Endodermal cell (in vitro differentiated cells): ENCODE measurements around the gene GANC. TPM values are rescaled to one million over a fixed set of nuclear protein-coding genes. Genes with fewer than 3 reads are reported as not detected.

Experiments
- DNase-seq: peaks from one replicate; pipeline ENCODE4 v3.0.0-alpha.2; 2017
- H3K27ac ChIP-seq: 2 replicates; pipeline ENCODE4 v1.5.1; 2013; ENCODE audit warnings: mild to moderate bottlenecking, low read depth, low read length, moderate library complexity
- H3K27me3 ChIP-seq: 2 replicates; pipeline ENCODE4 v1.6.1; 2013; ENCODE audit warnings: mild to moderate bottlenecking, low read length, moderate library complexity; ENCODE audit not compliant: insufficient read depth, control insufficient read depth, poor library complexity, severe bottlenecking
- H3K36me3 ChIP-seq: 2 replicates; pipeline ENCODE4 v1.7.0; 2013; ENCODE audit warnings: mild to moderate bottlenecking, low read length, moderate library complexity; ENCODE audit not compliant: control insufficient read depth, insufficient read depth
- H3K4me1 ChIP-seq: one replicate; pipeline ENCODE4 v1.7.0; 2013; ENCODE audit warnings: low read length; ENCODE audit not compliant: control insufficient read depth, insufficient read depth
- H3K4me3 ChIP-seq: 2 replicates; pipeline ENCODE4 v1.5.1; 2013; ENCODE audit warnings: mild to moderate bottlenecking, low read length, moderate library complexity
- H3K9ac ChIP-seq: 2 replicates; pipeline ENCODE4 v1.6.1; 2013; ENCODE audit warnings: mild to moderate bottlenecking, low read length, moderate library complexity; ENCODE audit not compliant: poor library complexity, severe bottlenecking; ENCODE audit errors: extremely low read depth
- H3K9me3 ChIP-seq: 2 replicates; pipeline ENCODE4 v1.6.1; 2013; ENCODE audit warnings: mild to moderate bottlenecking, low read length, moderate library complexity; ENCODE audit not compliant: control insufficient read depth
- H3K27ac Mint-ChIP-seq: 2 replicates; pipeline ENCODE4 v1.8.0; 2020; ENCODE audit warnings: mixed read lengths
- H3K27me3 Mint-ChIP-seq: 2 replicates; pipeline ENCODE4 v1.8.0; 2021; ENCODE audit warnings: mild to moderate bottlenecking, mixed read lengths; ENCODE audit not compliant: insufficient read depth
- H3K36me3 Mint-ChIP-seq: 2 replicates; pipeline ENCODE4 v1.8.0; 2020; ENCODE audit warnings: low read depth, mixed read lengths
- H3K4me1 Mint-ChIP-seq: 2 replicates; pipeline ENCODE4 v1.8.0; 2020; ENCODE audit warnings: mixed read lengths
- H3K4me3 Mint-ChIP-seq: 2 replicates; pipeline ENCODE4 v1.8.0; 2020; ENCODE audit warnings: mild to moderate bottlenecking, moderate library complexity, mixed read lengths
- H3K9me3 Mint-ChIP-seq: 2 replicates; pipeline ENCODE4 v1.8.0; 2020; ENCODE audit warnings: mild to moderate bottlenecking, mixed read lengths
- CTCF ChIP-seq: fragments of 200-600 bp; sonication (generic); conservative IDR thresholded peaks from 2 replicates; pipeline ENCODE4 v1.5.0; 2021; ENCODE audit warnings: antibody characterized with exemption, mild to moderate bottlenecking
- WGBS, 2 experiments: methylation state at CpG; one replicate each; pipeline versions ENCODE4 v1.1.5 to v1.1.7; 2013; ENCODE audit warnings: missing lambda C conversion rate in 2 of 2, mixed read lengths in 1 of 2; ENCODE audit not compliant: insufficient coverage in 1 of 2, insufficient read length in 1 of 2; 5-methylcytosine and 5-hydroxymethylcytosine counted together
- total RNA-seq, 2 donors: library from RNA; stranded (reverse); fragmentation: NEBNext Ultra II Directional in 1 of 2; extraction: Animal tissue kit (Norgen Biotek cat#: 25700) in 1 of 2; gene quantifications; 2 replicates in 1 of 2; 3 replicates in 1 of 2; pipeline ENCODE4 v1.2.1, GENCODE V29; 2021

GANC gene
- total RNA-seq, 2 donors from 2014 or later = 13.8 to 17.1 TPM

- no peak overlapping the region for H3K9ac ChIP-seq
- Mint-ChIP-seq H3K36me3 (peaks cover 4% of the 10 kb centered on the region), H3K27me3 (no peaks in the 10 kb centered on the region), H3K4me3 (no peak overlapping the region), H3K4me1 (no peaks in the 10 kb centered on the region), H3K9me3 (peaks cover 4% of the 10 kb centered on the region), H3K27ac (no peak overlapping the region)
- WGBS, 2 experiments = 67% methylated on average over 1 of the region's 2 CpGs; no CpG with 5 or more reads in 1 of the 2 experiments
- H3K4me3 ChIP-seq = no peak overlapping the region
- no peaks in the 10 kb centered on the region for H3K4me1 ChIP-seq
- no peak for TF ChIP-seq CTCF
- DNase-seq = no peak
- no peak overlapping the region for H3K27ac ChIP-seq
- H3K27me3 ChIP-seq = no peaks in the 10 kb centered on the region
- peaks cover 3% of the 10 kb centered on the region for H3K9me3 ChIP-seq
- no peaks in the 10 kb centered on the region for H3K36me3 ChIP-seq
Measured at GRCh38 chr15:42329992-42330391, 57.0 kb downstream of the GANC start.

GRCh38 chr15:42331235-42331634 is 58.2 kb downstream of the GANC start:
- Histone ChIP-seq H3K4me3 (no peak overlapping the region), H3K9me3 (peaks cover 10% of the 10 kb centered on the region), H3K27me3 (no peaks in the 10 kb centered on the region), H3K27ac (no peak overlapping the region), H3K36me3 (no peaks in the 10 kb centered on the region), H3K4me1 (no peaks in the 10 kb centered on the region), H3K9ac (no peak overlapping the region)
- H3K27ac Mint-ChIP-seq = no peak overlapping the region
- 83 to 97% methylated on average over 1 to 3 of the region's 3 CpGs for WGBS, 2 experiments
- H3K4me1 Mint-ChIP-seq = no peaks in the 10 kb centered on the region
- no peak overlapping the region for H3K4me3 Mint-ChIP-seq
- H3K27me3 Mint-ChIP-seq = no peaks in the 10 kb centered on the region
- TF ChIP-seq CTCF = no peak
- peaks cover 11% of the 10 kb centered on the region for H3K36me3 Mint-ChIP-seq
- DNase-seq = no peak
- peaks cover 13% of the 10 kb centered on the region for H3K9me3 Mint-ChIP-seq

GRCh38 chr15:42332331-42332730 is 59.3 kb downstream of the GANC start:
- no peaks in the 10 kb centered on the region for H3K27me3 ChIP-seq
- H3K27me3 Mint-ChIP-seq = no peaks in the 10 kb centered on the region
- H3K4me1 ChIP-seq = no peaks in the 10 kb centered on the region
- H3K4me3 ChIP-seq = no peak overlapping the region
- 95 to 98% methylated on average over 4 of the region's 4 CpGs for WGBS, 2 experiments
- H3K36me3 ChIP-seq = no peaks in the 10 kb centered on the region
- H3K9me3 ChIP-seq = peaks cover 10% of the 10 kb centered on the region
- no peak for TF ChIP-seq CTCF
- peaks cover 22% of the 10 kb centered on the region for H3K9me3 Mint-ChIP-seq
- no peak for DNase-seq
- H3K4me3 Mint-ChIP-seq = no peak overlapping the region
- no peak overlapping the region for H3K9ac ChIP-seq
- H3K4me1 Mint-ChIP-seq = no peaks in the 10 kb centered on the region
- peaks cover 11% of the 10 kb centered on the region for H3K36me3 Mint-ChIP-seq
- H3K27ac ChIP-seq = no peak overlapping the region
- H3K27ac Mint-ChIP-seq = no peak overlapping the region
